Left lung (tissue), 10 donors: ENCODE measurements around the gene PTK7. TPM values are rescaled to one million over a fixed set of nuclear protein-coding genes. Genes with fewer than 3 reads are reported as not detected.
A peak's percentile ranks its signal among the peaks of the same experiment; 100 is the strongest.

Source experiments
- ATAC-seq: fragments of 200-7000 bp; cut with Tn5 transposase; one replicate; pipeline ENCODE4 v1.9.1; 2020; ENCODE audit warnings: moderate library complexity
- DNase-seq, 4 donors: peaks; one replicate each; pipeline ENCODE4 v3.0.0-alpha.2; 2013 to 2020
- H3K27ac ChIP-seq, 2 donors: fragments of 200-600 bp; sonication (generic) in 1 of 2; one replicate each; pipeline versions ENCODE4 v1.5.0 to v1.8.0; 2020 to 2021
- H3K27me3 ChIP-seq, 2 donors: fragments of 200-600 bp; sonication (generic) in 1 of 2; one replicate each; pipeline versions ENCODE4 v1.5.0 to v1.8.0; 2020 to 2021
- H3K36me3 ChIP-seq, 2 donors: fragments of 200-600 bp; sonication (generic) in 1 of 2; one replicate each; pipeline versions ENCODE4 v1.5.0 to v1.8.0; 2020 to 2021
- H3K4me1 ChIP-seq, 2 donors: fragments of 200-600 bp; one replicate each; pipeline ENCODE4 v1.8.0; 2021
- H3K4me3 ChIP-seq, 2 donors: fragments of 200-600 bp; sonication (generic) in 1 of 2; one replicate each; pipeline versions ENCODE4 v1.5.0 to v1.8.0; 2020 to 2021; ENCODE audit warnings: mild to moderate bottlenecking in 1 of 2
- H3K9me3 ChIP-seq, 2 donors: fragments of 200-600 bp; sonication (generic) in 1 of 2; one replicate each; pipeline versions ENCODE4 v1.5.0 to v1.8.0; 2020 to 2021
- intact Hi-C, 2 donors: fragments of 100-400 bp; cut with DNase I; formaldehyde crosslinking; loops; one replicate each; pipeline versions ENCODE4 v1.11.2 to v1.14.2; 2022
- polyA plus RNA-seq, 6 donors: library from polyadenylated mRNA; unstranded; fragments of 120-200 nt; gene quantifications; one replicate each; pipeline ENCODE4 v1.2.1, GENCODE V29; 2013; ENCODE audit not compliant: insufficient read length in 6 of 6
- total RNA-seq, 2 donors: library from RNA; stranded (reverse); fragmentation: NEBNext Ultra II Directional; extraction: Animal tissue kit (Norgen Biotek cat#: 25700); gene quantifications; one replicate each; pipeline ENCODE4 v1.2.1, GENCODE V29; 2021
- TF ChIP-seq, protein P1 (sequence below), 2 donors: fragments of 200-600 bp; sonication (generic) in 1 of 2; IDR thresholded peaks; one replicate each; pipeline versions ENCODE4 v1.5.0 to v1.8.0; 2021; ENCODE audit warnings: antibody characterized with exemption in 2 of 2
- donor health status: DM: no; HTN: yes; CAD: no.
- donor health status: DM: no; HTN: no; CAD: no.

PTK7 gene
- total and polyA plus RNA-seq, 8 donors = 89.2 to 312 (median 284) TPM

DNA sequence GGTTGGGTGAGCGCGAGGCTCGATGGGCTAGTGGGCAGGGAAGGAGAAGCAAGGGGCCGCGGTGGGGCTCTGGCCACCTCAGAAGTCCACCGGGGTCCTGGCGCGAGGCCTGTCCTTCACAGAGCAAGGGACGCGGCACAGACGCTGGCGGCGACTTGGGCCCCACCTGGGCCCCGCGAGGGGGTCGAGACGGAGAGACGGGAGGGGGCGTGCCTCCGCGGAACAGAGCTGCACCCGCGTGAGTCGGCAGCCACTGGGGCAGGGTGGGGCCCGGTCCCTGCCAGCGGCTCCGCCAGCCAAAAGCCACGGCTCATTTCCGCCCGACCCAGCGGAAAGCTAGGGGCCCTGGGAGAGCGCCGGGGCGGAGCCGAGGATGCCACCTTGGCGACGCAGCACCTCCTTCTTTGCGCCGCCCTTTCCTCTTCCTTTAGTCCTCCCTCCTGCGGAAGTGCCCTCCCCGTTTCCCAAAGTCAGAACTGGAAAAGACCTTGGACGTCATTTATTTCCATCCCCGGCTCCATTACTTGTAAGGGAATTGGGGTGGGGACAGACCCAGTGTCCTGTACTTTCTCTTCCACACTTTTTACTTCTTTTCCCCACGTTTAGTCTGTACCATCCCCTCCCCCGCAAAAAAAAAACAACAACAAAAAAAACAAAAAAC is 22.4 kb upstream of the PTK7 start, which contains the start of gene CUL7:
CUL7 (minus strand) TSS at position 307 of the 661 bp plus-strand sequence. CDS start 1,063 bp downstream, outside the sequence.
- ATAC-seq = peak; percentile 97
- Histone ChIP-seq H3K27ac (peak within 1 kb of the TSS; percentile 90 to 95), H3K27me3 (no peaks in the 10 kb centered on the region), H3K4me1 (peaks cover 16 to 36% of the 10 kb centered on the region in 2 donors), H3K9me3 (no peaks in the 10 kb centered on the region), H3K4me3 (peak within 1 kb of the TSS; percentile 75 to 89), H3K36me3 (peaks cover 0 to 54% of the 10 kb centered on the region in 2 donors)
- TF ChIP-seq, protein P1, sequence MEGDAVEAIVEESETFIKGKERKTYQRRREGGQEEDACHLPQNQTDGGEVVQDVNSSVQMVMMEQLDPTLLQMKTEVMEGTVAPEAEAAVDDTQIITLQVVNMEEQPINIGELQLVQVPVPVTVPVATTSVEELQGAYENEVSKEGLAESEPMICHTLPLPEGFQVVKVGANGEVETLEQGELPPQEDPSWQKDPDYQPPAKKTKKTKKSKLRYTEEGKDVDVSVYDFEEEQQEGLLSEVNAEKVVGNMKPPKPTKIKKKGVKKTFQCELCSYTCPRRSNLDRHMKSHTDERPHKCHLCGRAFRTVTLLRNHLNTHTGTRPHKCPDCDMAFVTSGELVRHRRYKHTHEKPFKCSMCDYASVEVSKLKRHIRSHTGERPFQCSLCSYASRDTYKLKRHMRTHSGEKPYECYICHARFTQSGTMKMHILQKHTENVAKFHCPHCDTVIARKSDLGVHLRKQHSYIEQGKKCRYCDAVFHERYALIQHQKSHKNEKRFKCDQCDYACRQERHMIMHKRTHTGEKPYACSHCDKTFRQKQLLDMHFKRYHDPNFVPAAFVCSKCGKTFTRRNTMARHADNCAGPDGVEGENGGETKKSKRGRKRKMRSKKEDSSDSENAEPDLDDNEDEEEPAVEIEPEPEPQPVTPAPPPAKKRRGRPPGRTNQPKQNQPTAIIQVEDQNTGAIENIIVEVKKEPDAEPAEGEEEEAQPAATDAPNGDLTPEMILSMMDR (IDR thresholded peaks at IDR 0.05) = no peak
- intact Hi-C loops = no loop called here
- DNase-seq = peak; percentile 90 to 98 (median 94)

DNA sequence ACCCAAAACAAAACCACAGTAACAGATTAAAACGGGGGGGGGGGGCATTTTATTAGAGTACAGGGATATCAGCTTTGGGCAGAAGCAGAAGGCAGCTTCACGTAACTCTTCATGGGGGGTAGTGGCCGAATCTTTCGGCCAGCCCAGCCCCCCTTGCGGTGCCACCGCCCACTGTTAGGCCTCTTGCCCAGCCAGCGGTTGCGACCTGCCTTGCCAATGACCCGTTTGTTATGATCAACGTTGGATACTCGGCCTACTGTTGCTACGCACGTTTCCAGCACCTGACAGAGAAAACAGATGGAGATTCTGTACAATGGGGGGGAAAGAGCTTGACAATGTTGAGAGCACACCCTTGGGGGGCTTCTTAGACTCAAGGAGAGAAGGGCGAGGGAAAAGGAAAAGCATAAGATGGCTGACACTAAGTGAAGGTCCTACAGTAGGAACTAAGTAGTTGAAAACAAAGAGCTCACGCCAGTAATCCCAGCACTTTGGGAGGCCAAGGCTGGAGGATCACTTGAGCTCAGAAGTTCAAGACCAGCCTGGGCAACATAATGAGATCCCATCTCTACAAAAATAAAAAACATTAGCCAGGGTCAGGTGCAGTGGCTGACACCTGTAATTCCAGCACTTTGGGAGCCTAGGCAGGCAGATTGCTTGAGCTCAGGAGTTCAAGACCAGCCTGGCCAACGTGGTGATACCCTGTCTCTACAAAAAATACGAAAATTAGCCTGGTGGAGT is 21.7 kb upstream of the PTK7 start:
- intact Hi-C loops = no loop called here
- TF ChIP-seq, protein P1 (IDR thresholded peaks at IDR 0.05) = no peak
- Histone ChIP-seq H3K4me3 (peak overlapping the region; percentile 75 to 89), H3K4me1 (peaks cover 18 to 39% of the 10 kb centered on the region in 2 donors), H3K36me3 (peaks cover 0 to 47% of the 10 kb centered on the region in 2 donors), H3K27me3 (no peaks in the 10 kb centered on the region), H3K9me3 (no peaks in the 10 kb centered on the region), H3K27ac (peak overlapping the region; percentile 90 to 95)
- no peak for DNase-seq
- ATAC-seq = no peak

DNA sequence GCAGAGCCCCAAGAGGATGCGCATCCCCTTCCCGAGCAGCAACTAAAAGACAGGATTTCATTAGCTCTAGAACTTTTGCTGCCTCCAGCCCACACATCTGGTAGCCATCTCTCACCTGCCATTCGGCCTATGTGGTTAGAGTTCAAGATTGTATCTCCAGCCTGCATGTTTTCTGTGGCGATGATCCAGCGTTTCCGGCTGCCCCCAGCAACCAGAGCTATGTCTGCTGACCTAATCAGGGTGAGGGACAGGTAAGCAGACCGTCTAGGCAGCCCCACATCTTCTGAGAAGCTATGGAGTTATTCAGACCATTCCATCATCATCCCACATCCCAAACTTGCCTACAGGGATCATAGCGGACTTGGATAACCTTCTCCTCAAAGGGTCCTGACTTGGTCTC is 20.1 kb upstream of the PTK7 start:
- no peak overlapping the region for H3K4me3 ChIP-seq
- ATAC-seq (no peak), DNase-seq (no peak)
- H3K36me3 ChIP-seq = peaks cover 0 to 35% of the 10 kb centered on the region in 2 donors
- H3K27ac ChIP-seq = no peak overlapping the region
- intact Hi-C loops = no loop called here
- H3K27me3 ChIP-seq = no peaks in the 10 kb centered on the region
- H3K9me3 ChIP-seq = no peaks in the 10 kb centered on the region
- peaks cover 23 to 52% of the 10 kb centered on the region in 2 donors for H3K4me1 ChIP-seq
- TF ChIP-seq, protein P1 (IDR thresholded peaks at IDR 0.05) = no peak

DNA sequence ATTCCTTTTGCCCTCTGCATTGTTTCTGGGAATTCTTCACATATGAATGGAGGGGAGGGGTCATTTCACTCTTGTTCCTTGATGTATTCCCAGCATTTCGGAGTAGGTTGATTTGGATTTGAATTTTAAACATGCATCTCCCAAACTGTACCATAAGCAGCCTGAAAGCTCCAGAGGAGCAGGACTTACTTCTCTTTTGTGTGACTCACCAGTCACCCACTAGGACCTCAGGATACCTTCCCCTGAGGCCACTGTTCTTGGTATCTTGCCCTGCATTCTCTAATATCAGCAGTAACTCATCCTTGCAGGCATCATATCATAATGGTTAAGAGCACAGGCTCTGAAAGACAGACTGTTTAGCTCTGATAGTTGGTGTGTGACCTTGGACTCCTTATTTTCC is 17.6 kb upstream of the PTK7 start:
- Histone ChIP-seq H3K4me1 (peaks cover 15 to 37% of the 10 kb centered on the region in 2 donors), H3K9me3 (no peaks in the 10 kb centered on the region), H3K27me3 (no peaks in the 10 kb centered on the region), H3K27ac (peak overlapping the region in 1 of 2 donors; percentile 86), H3K36me3 (peaks cover 0 to 42% of the 10 kb centered on the region in 2 donors), H3K4me3 (peak overlapping the region; percentile 78 to 83)
- intact Hi-C loops = no loop called here
- DNase-seq (no peak), ATAC-seq (no peak)
- TF ChIP-seq, protein P1 (IDR thresholded peaks at IDR 0.05) = no peak
